BJ (cell line): ENCODE results near the gene RCAN3. TPM values are rescaled to one million over a fixed set of nuclear protein-coding genes. Genes with fewer than 3 reads are reported as not detected.
"Not testable (repeated sequence)": the region's sequence is repeated elsewhere in the genome, so short reads cannot be mapped to it uniquely, and the experiment has no call there.

Experiments
- CTCF ChIA-PET: fragments of 350-600 bp; formaldehyde crosslinking; extraction: SDS; loops from one replicate; lab custom pipeline; 2021; ENCODE audit warnings: antibody characterized with exemption, inconsistent platforms; lab: Yijun Ruan, JAX
- POLR2A ChIA-PET: fragments of 300-600 bp; sonication (Branson Sonifier 250); formaldehyde crosslinking; extraction: SDS; loops from one replicate; lab custom pipeline; 2021; ENCODE audit warnings: antibody characterized with exemption; lab: Charles Lee
- DNase-seq: peaks from one replicate; pipeline ENCODE4 v3.0.0-alpha.2; 2011; ENCODE audit warnings: low read depth
- H3K27me3 ChIP-seq: 2 replicates; pipeline ENCODE4 v1.6.0; 2011; ENCODE audit warnings: low read length; ENCODE audit not compliant: control insufficient read depth, insufficient read depth
- H3K36me3 ChIP-seq: 2 replicates; pipeline ENCODE4 v1.5.1; 2011; ENCODE audit warnings: low read length; ENCODE audit not compliant: control insufficient read depth, insufficient read depth
- H3K4me3 ChIP-seq: 2 replicates; pipeline ENCODE4 v1.5.1; 2011; ENCODE audit warnings: low read depth, mild to moderate bottlenecking, control low read depth, low read length
- polyA plus RNA-seq: library from polyadenylated mRNA; depleted of rRNA; stranded (reverse); fragments of >200 nt; gene quantifications from 2 replicates; pipeline ENCODE4 v1.2.3, GENCODE V29; 2011
- TF ChIP-seq, protein P1 (sequence below): IDR thresholded peaks from 2 replicates; pipeline ENCODE4 v1.5.1; 2011; ENCODE audit warnings: low read depth, mild to moderate bottlenecking, control low read depth, inconsistent platforms, low read length, moderate library complexity; ENCODE audit not compliant: insufficient read depth

The RCAN3 gene
- polyA plus RNA-seq, 1 experiment, result 7.6 TPM

- H3K36me3 ChIP-seq, result no peaks in the 10 kb centered on the region
- H3K27me3 ChIP-seq, result no peaks in the 10 kb centered on the region; the same call in 1 of the 2 replicates
- TF ChIP-seq, protein P1, sequence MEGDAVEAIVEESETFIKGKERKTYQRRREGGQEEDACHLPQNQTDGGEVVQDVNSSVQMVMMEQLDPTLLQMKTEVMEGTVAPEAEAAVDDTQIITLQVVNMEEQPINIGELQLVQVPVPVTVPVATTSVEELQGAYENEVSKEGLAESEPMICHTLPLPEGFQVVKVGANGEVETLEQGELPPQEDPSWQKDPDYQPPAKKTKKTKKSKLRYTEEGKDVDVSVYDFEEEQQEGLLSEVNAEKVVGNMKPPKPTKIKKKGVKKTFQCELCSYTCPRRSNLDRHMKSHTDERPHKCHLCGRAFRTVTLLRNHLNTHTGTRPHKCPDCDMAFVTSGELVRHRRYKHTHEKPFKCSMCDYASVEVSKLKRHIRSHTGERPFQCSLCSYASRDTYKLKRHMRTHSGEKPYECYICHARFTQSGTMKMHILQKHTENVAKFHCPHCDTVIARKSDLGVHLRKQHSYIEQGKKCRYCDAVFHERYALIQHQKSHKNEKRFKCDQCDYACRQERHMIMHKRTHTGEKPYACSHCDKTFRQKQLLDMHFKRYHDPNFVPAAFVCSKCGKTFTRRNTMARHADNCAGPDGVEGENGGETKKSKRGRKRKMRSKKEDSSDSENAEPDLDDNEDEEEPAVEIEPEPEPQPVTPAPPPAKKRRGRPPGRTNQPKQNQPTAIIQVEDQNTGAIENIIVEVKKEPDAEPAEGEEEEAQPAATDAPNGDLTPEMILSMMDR, result no peak
- no peak overlapping the region for H3K4me3 ChIP-seq
- DNase-seq, result no peak
- POLR2A ChIA-PET, result no interaction called here
- CTCF ChIA-PET, result interaction anchor here (1.5 kb wide), 1 partner anchor 13 kb away, joined by 6 read pairs; no protein-coding TSS in a partner anchor
Observed at GRCh38 chr1:24490101-24490781, 12.4 kb upstream of the RCAN3 start.

- H3K27me3 ChIP-seq, result peaks cover 2% of the 10 kb centered on the region; the same call in 1 of the 2 replicates
- no peak for DNase-seq
- CTCF ChIA-PET, result interaction anchor here (1.0 to 2.2 kb wide), 7 partner anchors 8 to 76 kb away, joined by 3 to 14 read pairs (median 5); partner anchors contain the start of genes NIPAL3 and RCAN3
- POLR2A ChIA-PET, result no interaction called here
- no peaks in the 10 kb centered on the region for H3K36me3 ChIP-seq
- no peak overlapping the region for H3K4me3 ChIP-seq
- TF ChIP-seq, protein P1, result 0 out of 2 replicates have a peak, but pooled peaks have one; percentile 17
Observed at GRCh38 chr1:24491577-24492360, 10.9 kb upstream of the RCAN3 start.

DNA sequence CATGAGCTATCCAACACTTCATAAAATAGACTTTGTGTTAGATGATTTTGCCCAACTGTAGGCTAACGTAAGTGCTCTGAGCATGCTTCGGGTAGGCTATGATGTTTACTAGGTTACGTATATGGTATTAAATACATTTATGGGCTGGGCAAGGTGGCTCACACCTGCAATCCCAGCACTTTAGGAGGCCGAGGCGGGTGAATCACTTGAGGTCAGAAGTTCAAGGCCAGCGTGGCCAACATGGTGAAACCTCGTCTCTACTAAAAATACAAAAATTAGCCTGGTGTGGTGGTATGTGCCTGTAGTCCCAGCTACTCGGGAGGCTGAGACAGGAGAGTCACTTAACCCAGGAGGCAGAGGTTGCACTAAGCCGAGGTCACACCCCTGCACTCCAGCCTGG, 9.7 kb upstream of the RCAN3 start:
- H3K27me3 ChIP-seq, H3K4me3 ChIP-seq, H3K36me3 ChIP-seq, DNase-seq, POLR2A ChIA-PET: not testable (repeated sequence)
- CTCF ChIA-PET, result interaction anchor here (0.7 to 2.2 kb wide), 6 partner anchors 9 to 455 kb away, joined by 3 to 14 read pairs (median 4); partner anchors contain the start of gene RCAN3

GRCh38 chr1:24493785-24494184, 8.9 kb upstream of the RCAN3 start:
- ChIA-PET CTCF (interaction anchor here (0.8 to 0.9 kb wide), 2 partner anchors 13 to 456 kb away, joined by 3 read pairs; no protein-coding TSS in a partner anchor), POLR2A (no interaction called here)
- no peak for DNase-seq

GRCh38 chr1:24498589-24498988, 4.0 kb upstream of the RCAN3 start:
- ChIA-PET POLR2A (no interaction called here), CTCF (no interaction called here)
- peaks cover 2% of the 10 kb centered on the region; the same call in 1 of the 2 replicates for H3K27me3 ChIP-seq
- no peak for DNase-seq
- TF ChIP-seq, protein P1, result no peak
- H3K36me3 ChIP-seq, result no peaks in the 10 kb centered on the region
- no peak overlapping the region for H3K4me3 ChIP-seq

More at GRCh38 chr1:24493785-24494184, 8.9 kb upstream of the RCAN3 start:
- Histone ChIP-seq H3K27me3 (peaks cover 2% of the 10 kb centered on the region; the same call in 1 of the 2 replicates), H3K4me3 (no peak overlapping the region), H3K36me3 (no peaks in the 10 kb centered on the region)
- TF ChIP-seq, protein P1, result no peak
